ENCODE measurements around the gene SIX3.

GRCh38 chr2:44894058-44894457, 47.4 kb upstream of the SIX3 start:
- TF ChIP-seq CTCF (IDR thresholded peaks at IDR 0.05) (no peak), POLR2A (IDR thresholded peaks at IDR 0.05) (no peak)
